WI38 (cell line): ENCODE data around the gene OAS2.

ENCODE experiments used
- H3K4me3 ChIP-seq: 2 replicates; pipeline ENCODE4 v1.5.1; 2011; ENCODE audit warnings: low read depth, mild to moderate bottlenecking, control low read depth, low read length
- TF ChIP-seq, protein P1 (sequence below): IDR thresholded peaks from 2 replicates; pipeline ENCODE4 v1.5.1; 2012; ENCODE audit warnings: low read depth, mild to moderate bottlenecking, control low read depth, low read length

The OAS2 gene

DNA sequence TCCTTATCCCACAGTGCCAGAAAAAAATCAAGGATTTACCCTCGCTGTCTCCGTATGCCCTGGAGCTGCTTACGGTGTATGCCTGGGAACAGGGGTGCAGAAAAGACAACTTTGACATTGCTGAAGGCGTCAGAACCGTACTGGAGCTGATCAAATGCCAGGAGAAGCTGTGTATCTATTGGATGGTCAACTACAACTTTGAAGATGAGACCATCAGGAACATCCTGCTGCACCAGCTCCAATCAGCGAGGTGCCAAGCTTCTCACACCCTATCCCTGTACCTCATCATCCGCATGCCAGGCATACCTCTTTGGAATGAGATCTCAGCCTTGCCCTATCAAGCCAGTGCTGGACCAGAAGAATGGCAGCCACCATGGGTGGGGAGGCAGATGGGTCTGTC is 19.2 kb downstream of the OAS2 start:
- TF ChIP-seq, protein P1, sequence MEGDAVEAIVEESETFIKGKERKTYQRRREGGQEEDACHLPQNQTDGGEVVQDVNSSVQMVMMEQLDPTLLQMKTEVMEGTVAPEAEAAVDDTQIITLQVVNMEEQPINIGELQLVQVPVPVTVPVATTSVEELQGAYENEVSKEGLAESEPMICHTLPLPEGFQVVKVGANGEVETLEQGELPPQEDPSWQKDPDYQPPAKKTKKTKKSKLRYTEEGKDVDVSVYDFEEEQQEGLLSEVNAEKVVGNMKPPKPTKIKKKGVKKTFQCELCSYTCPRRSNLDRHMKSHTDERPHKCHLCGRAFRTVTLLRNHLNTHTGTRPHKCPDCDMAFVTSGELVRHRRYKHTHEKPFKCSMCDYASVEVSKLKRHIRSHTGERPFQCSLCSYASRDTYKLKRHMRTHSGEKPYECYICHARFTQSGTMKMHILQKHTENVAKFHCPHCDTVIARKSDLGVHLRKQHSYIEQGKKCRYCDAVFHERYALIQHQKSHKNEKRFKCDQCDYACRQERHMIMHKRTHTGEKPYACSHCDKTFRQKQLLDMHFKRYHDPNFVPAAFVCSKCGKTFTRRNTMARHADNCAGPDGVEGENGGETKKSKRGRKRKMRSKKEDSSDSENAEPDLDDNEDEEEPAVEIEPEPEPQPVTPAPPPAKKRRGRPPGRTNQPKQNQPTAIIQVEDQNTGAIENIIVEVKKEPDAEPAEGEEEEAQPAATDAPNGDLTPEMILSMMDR: no peak
- H3K4me3 ChIP-seq: no peak overlapping the region

DNA sequence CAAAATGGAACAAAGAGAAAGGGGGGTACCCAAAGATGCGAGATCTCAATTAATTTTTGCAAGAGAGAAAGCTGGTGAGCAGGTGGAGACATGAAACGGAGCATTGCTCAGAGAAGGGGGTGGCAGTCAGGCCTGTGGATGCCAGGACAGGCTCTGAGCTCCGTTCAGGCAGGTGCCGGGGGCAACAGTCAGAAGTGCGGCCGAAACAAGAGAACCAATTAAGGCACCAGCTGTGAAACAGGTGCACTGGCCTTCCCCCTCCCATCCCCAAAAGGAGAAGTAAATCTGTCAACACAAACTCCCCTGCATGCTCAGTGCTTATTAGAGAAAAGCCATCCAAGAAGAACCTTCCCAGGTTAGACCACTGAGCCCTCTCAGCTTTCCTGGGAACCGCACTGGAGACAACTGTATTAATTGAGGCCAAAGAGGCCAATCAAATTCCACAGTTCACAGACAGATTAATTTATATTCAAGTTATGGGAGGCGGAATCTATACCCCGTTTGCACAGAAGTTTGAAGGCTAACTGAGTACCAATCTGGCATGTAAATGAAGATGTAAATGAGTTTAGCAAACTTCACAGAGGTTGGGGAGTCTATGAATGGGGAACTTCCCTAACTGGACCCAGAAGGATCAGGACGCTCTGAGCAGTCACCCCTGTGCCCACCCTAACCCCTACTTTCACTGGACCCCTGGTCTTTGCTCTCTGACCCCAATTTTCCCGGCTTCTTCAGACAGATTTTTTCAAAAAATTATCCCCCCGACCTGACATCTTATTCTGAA is 20.9 kb downstream of the OAS2 start:
- TF ChIP-seq, protein P1: no peak
- no peak overlapping the region for H3K4me3 ChIP-seq

DNA sequence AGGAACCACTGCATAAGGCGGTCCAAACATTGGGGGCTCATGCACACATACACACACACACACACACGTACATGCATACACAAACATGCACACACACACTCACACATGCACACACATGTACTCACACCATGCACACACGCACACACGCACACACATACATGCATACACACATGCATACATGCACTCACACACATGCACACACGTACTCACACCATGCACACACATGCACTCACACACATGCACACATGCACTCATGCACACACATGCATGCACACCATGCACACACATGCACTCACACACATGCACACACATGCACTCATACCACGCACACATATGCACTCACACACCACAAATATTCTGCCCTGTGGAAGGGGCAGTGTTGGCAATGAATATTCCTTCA is 22.1 kb downstream of the OAS2 start:
- TF ChIP-seq, protein P1: no peak

DNA sequence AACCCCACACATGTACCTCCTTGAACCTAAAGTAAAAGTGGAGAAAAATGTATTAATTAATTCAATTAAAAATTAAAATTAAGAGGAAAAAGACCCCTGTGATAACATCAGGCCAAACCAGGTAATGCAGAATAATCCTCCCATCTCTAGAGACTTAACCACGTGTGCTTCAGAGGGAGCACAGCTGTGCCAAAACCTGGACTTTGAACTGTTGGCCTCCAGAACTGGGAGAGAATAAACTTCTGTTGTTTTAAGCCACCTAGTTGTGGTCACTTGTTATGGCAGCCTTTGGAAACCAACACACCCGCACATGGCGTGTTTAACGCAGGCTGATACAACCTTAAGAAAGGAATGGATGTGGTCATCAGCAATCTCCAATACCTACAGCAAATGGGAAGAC is 23.8 kb downstream of the OAS2 start:
- no peak overlapping the region for H3K4me3 ChIP-seq
- TF ChIP-seq, protein P1: no peak

More for the DNA sequence above, 22.1 kb downstream of the OAS2 start:
- H3K4me3 ChIP-seq: no peak overlapping the region

DNA sequence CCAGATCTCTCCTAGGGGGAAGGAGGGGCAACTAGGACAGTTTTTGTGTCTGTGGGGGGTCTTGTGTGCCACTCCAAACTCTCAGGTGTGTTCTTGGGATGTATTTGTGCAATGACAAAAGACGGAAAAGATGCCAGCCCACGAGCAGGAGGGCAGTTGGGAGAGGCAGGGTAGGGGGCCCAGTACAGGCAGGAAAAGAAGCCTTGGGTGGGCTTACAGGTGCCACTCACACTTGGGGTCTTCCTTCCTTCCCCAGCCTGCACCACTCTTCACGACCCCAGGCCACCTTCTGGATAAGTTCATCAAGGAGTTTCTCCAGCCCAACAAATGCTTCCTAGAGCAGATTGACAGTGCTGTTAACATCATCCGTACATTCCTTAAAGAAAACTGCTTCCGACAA is 24.4 kb downstream of the OAS2 start:
- H3K4me3 ChIP-seq: no peak overlapping the region
- TF ChIP-seq, protein P1: no peak

DNA sequence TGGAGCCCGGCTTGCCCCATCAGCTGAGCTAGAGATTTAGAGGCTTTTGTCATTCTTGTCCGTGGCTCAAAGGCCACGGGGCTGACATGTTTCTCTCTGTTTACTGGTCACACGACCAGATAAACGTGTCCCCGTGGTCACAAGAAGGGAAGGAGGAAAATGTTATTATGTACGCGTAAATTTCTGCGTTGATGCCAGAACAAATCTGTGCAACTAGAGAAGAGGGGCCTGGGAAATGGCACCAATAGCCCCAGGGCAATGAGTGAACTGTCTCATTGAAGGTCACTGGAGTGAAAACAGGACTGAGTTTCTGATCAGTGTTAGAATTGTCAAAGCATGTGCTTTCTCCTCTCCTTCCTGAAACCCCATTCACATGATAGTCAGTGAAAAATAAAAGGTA is 25.3 kb downstream of the OAS2 start:
- TF ChIP-seq, protein P1: no peak
- no peak overlapping the region for H3K4me3 ChIP-seq

DNA sequence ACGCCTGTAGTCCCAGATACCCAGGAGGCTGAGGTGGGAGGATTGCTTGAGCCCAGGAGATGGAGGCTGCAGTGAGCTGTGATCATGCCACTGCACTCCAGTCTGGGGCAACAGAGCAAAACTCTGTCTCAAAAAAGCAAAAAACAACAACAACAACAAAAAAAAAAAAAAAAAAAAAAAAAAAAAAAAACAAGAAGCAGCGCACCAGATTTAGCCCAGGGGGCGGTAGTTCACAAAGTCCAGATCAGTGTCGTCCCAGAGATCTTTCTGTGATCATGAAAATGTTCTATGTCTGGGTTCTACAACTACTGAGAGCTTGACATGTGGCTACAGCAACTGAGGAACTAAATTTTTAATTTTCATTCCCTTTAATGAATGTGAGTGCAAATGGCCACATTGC is 27.4 kb downstream of the OAS2 start:
- H3K4me3 ChIP-seq: no peak overlapping the region
- TF ChIP-seq, protein P1: peak; percentile 31; the same call in 1 of the 2 replicates
